C1 segment of cervical spinal cord (tissue), 14 donors: ENCODE data around the gene AKAP11.

Source experiments
- DNase-seq, 14 donors: peaks; one replicate each; lab custom pipeline; 2025; lab: John Stamatoyannopoulos, UW

The AKAP11 gene

DNA sequence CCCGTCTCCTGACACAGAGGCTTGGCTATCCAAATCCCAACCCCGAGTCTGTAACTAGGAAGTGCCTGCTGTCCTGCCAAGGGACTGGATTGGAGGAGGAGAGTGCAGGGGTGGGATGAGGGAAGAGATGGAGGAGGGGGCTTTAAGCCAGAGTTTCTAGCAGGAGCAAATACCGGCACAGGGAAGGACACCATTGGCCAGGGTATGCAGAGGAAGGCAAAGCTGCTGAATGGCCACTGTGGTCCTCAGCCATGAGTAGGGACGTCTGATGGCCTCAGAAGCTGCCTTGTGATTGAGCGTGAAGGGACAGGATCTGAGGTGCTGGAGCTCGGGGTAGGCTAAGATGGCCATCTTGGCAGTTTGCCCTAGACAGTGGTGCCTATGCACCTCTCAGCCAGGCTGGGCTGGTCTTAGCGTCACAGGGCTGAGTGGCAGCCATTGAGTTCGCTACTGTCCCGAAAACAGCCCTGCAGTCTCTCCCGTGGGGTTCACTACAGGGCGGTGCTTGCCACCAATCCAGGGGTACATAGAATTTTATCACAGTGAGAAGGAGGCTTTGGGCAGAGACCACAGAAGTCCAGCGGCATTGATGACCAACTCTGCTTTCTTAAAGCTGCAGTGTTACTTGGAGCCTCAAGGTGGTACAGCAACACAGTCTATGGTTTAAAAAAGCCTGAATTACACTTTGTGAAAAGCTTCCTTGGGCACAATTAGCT lies 61.8 kb downstream of the AKAP11 start:
- no peak for DNase-seq

DNA sequence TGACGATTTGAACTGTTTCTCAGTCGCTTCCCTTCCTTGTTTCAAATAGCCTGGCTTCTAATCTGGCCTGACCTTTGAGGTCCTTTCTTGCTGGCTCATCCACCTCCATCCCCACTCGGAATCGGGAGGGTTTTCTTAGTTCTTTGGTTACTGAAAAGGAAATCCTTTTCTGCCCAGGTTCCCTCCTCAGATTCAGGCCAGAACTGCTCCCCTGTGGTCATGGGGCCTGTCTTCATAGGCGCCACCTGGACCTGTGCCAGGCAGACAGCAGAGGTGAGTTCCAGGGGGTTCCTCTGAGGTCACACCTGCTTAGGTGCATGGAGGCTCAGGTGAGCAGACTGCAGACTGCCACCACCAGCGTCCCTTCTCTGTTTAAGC lies 62.4 kb downstream of the AKAP11 start:
- DNase-seq = no peak

DNA sequence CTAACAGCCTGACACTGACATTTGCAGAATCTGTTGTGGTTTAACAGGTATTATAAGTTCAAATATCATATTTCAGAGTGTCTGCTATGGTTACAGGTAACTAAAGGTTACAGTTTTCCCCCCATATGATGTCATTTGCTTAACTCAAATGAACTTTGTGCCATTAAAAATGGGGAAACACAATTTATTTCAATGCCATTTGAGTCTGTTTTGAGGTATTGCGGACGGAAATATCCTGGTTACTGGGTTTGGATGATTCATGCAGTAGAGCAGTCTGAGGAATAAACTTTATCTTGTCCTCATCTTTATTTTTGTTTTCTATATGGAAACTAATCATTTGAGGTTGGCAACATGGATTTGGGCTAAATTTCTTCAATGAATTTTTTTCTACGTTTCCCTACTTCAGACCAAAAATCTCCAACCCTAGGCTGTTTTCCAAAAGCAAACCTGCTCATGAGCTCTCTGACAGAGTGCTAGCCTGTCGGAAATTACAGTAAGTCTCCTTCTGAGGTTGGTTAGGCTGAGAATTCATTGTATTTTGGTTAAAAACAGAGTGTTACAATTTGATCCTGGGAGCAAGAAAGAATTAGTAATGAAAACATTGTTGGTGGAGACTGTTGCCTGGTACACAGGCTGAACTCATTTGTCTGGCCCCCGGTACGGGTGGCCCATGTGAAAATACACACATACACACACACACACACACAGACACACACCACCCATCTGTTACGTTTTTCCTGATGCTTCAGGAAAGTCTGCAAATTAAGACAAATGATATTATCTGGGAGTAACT lies 66.1 kb downstream of the AKAP11 start:
- no peak for DNase-seq

DNA sequence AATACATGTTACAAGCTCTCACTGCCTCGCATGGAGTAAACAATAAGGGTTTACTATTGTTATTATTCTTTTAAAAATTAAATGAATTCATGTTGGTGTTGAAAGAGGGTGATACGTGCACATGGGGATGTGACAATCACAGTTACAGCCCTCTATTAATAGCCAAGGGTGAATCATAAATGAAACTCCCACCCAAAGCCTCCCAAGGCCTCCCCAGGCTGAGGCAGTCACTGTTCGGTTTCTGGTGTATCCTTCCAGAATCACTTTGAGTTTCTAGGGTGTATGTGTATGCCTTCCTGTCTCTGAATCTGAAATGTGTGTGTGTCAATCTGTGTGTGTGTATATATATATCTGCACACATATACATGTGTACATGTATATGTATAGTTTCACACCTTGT lies 73.4 kb downstream of the AKAP11 start:
- DNase-seq = no peak

DNA sequence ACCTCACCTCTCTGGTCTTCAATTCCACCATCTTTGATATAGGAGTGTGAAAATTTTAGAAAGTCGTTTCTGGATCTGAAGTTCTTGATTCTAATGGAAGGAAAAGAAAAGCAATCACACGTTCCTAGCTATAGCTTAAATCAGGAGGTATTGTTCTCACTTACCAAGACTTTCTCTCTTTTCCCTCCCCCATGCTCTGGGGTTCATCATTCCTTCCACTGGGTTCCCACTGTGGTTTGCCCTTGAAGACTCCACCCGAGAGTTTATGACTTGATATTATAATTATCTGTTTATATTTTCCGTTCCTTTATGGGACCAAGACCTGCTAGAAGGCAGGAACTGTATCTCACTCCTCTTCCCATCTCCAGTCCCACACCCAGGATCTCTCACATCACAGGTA lies 76.6 kb downstream of the AKAP11 start:
- DNase-seq = no peak

DNA sequence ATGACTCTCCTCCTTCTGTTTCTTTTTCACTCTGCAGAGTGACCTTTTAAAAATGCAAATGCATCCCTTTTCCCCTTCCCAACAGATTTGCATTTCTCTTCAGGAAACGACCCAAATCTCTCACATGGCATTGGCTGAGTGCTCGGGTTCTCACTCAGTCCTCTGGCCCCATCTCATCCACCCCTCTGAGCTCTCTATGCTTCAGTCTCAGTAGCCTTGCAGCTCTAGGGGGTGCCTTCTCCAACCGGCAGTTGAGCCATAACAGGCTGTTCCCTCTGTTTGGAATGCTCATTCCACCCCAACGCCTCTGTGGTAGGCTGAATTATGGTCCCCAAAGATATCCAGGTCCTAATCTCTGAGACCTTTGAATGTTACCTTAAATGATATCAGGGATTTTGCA lies 78.2 kb downstream of the AKAP11 start:
- DNase-seq = no peak

DNA sequence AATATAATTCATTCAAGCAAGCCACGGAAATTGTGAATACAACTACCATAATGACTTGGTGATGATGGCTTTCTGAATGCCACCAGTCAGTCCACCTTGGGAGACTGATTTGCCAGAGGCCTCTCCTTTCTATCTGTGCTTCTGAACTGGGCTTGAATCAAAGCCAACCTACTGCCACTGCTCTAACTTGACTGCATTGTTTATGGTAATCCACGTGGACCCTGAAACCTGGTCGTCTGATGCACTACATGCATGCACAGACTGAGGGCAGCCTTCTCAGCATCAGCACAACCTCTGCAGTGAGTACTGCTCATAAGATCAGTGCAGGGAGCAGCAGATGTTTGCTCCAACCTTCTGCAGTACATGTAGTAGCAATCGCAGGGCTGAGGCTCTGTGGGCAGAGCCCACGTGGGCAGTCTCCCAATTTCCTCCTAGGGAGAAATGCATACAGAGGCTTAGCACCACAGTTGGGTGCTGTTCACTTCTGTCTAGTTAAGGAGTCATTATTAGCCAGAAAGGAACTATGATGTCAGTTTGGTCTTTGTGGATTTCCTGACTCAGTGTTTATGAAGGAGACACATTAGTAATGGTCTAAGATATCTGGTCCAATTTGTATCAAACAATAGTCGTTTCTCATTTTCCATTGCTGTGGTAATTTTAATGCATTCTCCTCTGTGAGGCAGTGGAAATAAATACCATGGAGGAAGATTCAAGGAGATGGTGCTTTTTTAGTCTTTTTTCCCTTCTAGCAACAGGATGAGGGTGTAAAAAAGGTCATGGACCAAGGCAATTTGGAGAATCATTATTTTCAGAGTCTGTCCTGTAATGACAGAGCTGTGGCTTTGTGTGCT lies 82.5 kb downstream of the AKAP11 start:
- no peak for DNase-seq

DNA sequence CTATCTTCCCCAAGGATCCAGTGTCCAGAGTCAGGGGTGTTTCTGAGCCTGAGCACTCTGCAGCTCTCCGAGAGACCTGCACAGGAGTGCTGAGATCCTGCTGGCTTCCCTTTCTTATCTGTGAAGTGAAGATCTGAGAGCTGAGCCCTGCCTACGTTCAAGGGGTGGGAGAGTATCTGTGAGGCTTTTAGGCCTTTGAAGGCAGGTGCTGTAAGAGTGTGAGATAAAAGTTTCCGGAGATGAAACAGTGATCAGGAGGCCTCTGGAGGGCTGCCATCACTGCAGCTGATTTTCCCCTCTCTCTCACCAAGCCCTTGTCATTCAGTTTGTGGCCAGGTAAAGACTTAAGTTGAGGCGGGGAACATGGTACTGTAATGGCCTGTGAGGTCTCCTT lies 83.1 kb downstream of the AKAP11 start:
- no peak for DNase-seq

DNA sequence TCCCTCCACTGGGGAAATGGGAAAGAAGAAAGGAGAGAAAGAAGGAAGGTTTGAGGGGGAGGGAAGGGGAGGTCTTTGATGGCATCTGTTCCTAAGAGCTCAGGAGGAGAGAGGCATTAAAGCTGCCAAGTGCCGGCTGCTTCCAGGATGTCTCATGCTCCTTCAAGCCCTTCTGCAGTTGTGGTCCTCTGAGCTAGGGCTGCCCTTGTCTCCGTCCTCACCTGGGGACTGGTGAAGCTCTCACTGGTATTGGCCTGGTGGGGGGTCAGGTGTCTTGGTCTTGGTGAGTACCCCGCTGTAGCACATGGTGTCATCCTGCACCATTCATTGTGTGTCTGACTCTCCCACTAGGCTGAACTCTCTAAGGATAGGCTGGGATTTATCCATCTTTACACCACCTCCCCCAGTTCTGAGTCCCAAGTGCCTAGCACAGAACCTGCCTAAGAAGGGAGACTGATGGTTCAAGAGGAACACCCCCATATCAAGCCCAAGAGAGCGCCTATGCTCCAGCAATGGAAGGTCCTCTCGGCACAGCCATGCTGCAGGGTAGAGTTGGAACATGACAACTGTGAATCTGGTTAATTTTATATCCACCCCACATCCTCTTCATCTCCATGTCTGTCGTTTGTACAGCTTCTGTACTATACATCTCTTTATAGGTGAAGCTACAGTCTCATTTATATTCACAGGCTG lies 83.7 kb downstream of the AKAP11 start:
- DNase-seq = no peak

DNA sequence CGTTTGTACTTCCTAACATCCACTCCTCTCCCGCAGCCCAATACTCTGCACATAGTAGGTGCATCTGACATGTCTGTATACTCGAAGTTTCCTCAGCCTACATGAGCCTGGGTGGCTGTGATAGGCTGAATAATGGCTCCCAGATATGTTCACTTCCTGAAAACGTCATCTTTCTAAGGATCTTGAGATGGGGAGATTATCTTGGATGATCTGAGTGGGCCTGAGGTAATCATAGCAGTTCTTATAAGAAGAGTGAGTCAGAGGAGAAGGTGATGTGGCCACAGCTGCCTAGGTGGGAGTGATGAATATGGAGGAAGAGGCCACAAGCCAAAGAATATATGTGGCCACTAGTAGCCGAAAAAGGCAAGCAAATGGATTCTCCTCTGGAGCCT lies 84.2 kb downstream of the AKAP11 start:
- no peak for DNase-seq

DNA sequence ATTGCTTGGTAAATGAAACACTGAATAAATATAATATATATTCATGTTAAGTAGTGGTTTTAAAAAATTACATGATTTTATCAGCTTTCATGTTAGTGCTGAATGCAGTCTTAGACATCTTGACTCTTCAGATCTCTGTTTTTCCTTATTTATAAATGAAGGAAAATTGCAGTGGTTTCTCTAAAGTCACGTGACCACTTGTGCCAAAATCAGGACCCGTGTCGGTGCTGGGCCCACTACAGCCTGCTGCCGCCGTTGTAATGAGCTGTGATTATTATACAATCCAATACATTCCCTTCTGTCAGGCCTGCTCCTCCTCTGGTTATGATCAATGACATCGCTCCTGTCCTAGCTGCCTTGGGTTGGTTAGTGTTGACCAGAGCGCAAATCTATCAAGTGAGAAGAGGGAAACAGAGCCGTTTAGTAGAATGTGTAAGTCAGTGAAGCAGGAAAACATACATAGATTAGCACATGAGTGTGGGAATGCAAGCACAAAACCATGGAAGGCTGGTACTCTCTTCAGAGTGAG lies 88.2 kb downstream of the AKAP11 start:
- no peak for DNase-seq

DNA sequence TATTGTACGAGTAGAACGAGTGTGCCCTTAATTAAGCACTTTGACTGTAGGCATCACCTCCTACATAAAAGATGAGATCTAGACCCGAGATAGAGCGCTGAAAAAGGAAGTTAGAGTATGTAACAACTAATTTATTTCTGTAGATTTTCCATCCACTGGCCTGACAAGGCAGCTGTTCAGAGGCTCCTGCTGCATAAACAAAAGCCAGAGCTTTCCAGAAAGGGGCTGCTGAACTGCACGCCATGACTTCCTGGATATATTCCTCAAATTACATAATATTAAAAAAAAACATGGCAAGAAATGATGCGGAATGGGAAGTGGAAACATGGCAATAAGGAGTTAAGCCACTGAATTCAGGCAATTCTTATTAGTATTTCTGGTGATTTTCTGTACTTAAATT lies 89.7 kb downstream of the AKAP11 start:
- DNase-seq = no peak

DNA sequence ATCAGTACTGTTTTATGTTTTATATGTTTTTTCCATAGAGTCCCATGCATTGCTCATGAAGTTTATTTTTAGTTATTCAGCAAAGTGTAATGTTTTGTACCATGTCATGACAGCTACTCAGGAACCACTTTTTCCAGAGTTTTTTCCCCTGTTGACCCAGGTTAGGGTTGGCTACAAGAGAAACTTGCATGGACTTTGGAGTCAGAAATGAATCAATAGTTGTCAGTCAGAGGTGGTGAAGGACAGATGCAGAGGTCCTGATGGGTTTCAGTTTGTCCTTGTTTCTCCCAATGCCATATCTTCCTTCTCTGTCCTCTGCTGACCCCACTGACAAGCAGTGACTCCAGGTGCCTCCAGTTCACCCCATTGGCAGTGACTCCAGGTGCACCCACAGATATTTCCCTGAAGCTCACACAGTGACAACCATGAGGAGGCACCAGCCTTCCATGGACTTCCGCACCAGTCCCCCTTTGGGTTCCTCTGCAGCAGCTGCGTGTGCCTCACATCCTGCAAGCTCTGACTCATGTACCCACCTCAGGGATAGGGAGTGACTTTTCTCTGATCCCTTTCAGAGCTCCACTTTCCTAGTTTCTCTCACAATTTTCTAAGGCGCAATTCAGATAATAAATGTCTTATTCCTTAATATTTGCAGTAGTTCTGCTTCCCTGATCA lies 92.1 kb downstream of the AKAP11 start:
- DNase-seq = no peak

DNA sequence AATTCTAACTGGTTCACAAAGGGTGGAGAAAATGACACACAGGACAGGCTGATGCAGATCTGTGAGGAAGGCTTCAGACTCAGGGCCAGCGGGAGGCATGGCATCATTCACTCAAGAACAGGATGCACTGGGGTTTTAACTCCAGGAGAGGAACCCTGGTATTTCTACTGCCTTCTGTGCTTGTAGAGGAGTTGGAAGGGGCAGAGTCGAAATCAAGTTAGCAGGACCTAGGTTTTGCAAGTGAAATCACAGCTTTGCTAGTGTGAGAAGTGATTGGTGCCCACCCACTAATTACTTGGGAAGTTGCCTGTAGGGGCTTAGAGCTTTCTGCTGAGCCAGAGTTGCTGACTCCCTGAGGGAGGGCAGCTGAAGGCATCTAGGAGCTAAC lies 92.7 kb downstream of the AKAP11 start:
- no peak for DNase-seq

DNA sequence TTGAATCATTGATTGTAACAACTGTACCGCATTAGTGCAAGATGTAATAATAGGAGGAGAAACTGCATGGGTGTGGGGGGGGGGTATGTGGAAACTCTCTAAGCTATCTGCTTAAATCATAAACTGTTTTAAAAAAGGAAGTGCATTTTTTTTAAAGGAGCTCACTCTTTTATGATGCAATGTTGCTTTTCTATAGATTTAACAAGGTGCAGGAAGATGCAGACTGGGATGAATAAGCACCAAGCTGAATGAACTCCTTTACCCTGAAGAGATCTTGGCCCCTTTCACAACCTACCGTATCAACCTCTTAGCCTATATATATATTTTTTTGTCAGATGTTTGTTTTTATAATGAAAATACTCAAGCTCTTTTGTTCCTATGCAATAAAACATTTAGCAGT lies 95.9 kb downstream of the AKAP11 start:
- DNase-seq = no peak

DNA sequence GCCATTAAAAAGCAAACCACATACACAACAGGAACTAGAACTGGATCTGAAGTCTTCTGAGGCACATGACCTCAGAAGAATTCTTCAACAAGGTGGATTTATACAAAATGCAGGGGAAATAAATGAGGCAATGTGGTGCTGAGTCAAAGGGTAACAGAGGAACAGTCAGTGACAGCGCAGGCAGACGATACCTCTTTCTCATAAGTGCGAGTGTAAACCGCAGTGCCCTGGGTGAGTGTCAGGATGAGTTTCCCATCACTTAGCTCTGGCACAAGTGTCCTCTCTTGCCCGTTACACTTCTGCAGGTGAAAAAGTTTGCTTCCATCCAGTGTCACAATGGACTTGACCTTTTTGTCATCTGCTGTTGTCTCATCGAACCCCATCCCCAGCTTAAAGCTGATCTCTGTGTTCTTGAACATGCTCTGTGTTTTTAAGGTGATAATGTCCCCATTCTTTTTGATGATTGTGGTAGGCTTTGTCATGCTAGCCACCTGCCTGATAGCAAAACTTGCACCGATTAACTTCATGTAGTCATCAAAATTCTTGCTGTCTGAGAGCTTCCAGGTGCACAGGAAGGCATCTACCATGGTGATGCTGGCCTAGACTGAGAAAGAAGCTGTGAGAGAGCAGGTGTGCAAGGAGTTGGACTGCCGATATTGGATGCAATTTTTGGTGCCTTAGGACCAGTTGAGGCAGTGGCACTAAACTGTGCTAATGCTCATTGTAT lies 97.3 kb downstream of the AKAP11 start:
- DNase-seq = no peak

DNA sequence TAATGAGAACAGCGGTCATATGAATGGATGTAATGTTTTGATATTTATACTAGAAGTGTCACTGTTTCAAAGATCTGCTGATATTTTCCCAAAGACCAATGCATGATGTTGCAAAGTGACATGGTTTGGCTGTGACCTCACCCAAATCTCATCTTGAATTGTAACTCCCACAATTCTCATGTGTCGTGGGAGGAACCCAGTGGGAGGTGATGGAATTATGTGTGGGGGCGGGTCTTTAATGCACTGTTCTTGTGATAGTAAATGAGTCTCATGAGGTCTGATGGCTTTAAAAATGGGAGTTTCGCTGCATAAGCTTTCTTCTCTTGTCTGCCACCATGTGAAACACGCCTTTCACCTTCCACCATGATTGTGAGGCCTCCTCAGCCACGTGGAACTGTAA lies 98.3 kb downstream of the AKAP11 start:
- no peak for DNase-seq
